Breast epithelium (tissue), 3 donors: Measurements from ENCODE around the gene SLC25A34.

ENCODE experiments used
- POLR2A ChIP-seq: fragments of 450-650 bp; IDR thresholded peaks from one replicate; pipeline ENCODE4 v1.6.1; 2016; ENCODE audit warnings: antibody characterized with exemption, mild to moderate bottlenecking, moderate library complexity
- TF ChIP-seq, protein P1 (sequence below), 3 donors: fragments of 450-650 bp; IDR thresholded peaks; one replicate each; pipeline ENCODE4 v1.5.1; 2016 to 2017; ENCODE audit warnings: antibody characterized with exemption in 3 of 3, mild to moderate bottlenecking in 3 of 3, moderate library complexity in 3 of 3

DNA sequence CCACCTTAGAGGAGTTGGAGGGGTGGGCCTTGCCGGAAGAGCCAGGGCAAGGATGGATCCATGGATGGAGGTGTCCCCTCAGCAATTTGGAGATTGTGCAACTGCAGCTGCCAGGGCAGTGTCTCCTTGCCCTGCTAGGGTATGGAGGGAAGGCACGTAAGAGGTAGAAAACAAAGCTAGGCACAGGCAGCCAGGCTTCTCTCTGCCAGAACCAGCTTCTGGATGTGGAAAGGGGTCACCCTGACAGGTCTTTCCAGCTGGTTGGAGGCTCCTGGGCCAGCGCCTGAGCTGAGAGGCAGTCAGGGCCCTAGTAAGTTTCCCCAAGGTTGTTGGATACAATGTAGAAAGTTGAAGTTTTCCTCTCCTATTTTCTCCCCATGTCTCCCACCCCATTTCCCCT is 15.2 kb upstream of the SLC25A34 start:
- TF ChIP-seq, protein P1, sequence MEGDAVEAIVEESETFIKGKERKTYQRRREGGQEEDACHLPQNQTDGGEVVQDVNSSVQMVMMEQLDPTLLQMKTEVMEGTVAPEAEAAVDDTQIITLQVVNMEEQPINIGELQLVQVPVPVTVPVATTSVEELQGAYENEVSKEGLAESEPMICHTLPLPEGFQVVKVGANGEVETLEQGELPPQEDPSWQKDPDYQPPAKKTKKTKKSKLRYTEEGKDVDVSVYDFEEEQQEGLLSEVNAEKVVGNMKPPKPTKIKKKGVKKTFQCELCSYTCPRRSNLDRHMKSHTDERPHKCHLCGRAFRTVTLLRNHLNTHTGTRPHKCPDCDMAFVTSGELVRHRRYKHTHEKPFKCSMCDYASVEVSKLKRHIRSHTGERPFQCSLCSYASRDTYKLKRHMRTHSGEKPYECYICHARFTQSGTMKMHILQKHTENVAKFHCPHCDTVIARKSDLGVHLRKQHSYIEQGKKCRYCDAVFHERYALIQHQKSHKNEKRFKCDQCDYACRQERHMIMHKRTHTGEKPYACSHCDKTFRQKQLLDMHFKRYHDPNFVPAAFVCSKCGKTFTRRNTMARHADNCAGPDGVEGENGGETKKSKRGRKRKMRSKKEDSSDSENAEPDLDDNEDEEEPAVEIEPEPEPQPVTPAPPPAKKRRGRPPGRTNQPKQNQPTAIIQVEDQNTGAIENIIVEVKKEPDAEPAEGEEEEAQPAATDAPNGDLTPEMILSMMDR (IDR thresholded peaks at IDR 0.05) = no peak
- TF ChIP-seq POLR2A = no peak
